ENCODE results near the gene CDKN2C.
"Not testable (repeated sequence)": the region's sequence is repeated elsewhere in the genome, so short reads cannot be mapped to it uniquely, and the experiment has no call there.

CDKN2C gene

DNA sequence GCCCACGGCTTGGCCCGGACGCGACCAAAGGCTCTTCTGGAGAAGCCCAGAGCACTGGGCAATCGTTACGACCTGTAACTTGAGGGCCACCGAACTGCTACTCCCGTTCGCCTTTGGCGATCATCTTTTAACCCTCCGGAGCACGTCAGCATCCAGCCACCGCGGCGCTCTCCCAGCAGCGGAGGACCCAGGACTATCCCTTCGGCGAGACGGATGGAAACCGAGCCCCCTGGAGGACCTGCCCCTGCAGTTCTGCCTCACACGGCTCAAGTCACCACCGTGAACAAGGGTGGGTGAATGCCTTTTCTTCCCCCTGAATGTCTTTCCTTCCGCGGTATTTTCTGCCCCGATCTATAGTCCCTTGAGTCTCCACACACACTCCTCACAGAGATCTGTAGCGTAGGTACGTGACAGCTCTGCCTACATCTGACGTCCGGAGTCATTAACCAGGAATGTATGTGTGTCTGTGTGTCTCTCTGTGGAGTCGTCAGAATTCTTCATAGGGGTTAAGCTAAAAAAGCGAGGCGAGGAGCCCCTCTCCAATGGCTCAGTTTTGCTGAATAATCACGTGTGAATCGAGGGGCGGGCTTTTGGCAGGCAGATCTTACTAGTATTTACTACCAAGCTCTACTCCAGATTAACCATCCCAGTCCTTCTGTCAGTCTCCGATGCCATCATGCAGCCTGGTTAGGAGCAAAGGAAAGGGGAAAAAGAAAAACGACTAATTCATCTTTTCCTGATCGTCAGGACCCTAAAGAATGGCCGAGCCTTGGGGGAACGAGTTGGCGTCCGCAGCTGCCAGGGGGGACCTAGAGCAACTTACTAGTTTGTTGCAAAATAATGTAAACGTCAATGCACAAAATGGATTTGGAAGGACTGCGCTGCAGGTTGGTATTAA, at the start of gene CDKN2C:
Gene CDKN2C (plus strand): TSS at position 635 of the 898 bp plus-strand sequence. CDS start 124 bp downstream, at position 759.
- peak; percentile 97 for DNase-seq

- DNase-seq = no peak
These were observed 49.6 kb upstream of the CDKN2C start for GRCh38 chr1:50920409-50920808.

- DNase-seq = no peak
These were observed 49.0 kb upstream of the CDKN2C start for GRCh38 chr1:50921029-50921428.

DNA sequence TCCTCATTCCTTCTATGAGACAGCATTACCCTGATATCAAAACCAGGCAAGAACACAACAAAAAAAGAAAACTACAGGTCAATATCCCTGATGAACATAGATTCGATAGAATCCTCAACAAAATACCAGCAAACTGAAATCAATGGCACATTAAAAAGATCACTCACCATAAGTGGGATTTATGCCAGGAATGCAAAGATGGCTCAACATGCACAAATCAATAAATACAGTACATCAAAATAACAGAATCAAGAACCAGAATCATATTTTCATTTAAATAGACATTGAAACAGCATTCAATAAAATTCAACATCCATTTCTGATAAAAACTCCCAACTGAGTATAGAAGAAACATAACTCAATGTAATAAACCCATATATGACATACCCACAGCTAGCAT, 46.5 kb upstream of the CDKN2C start:
- DNase-seq = no peak

GRCh38 chr1:50929376-50929958, 40.6 kb upstream of the CDKN2C start:
- peak; percentile 23 for DNase-seq

DNA sequence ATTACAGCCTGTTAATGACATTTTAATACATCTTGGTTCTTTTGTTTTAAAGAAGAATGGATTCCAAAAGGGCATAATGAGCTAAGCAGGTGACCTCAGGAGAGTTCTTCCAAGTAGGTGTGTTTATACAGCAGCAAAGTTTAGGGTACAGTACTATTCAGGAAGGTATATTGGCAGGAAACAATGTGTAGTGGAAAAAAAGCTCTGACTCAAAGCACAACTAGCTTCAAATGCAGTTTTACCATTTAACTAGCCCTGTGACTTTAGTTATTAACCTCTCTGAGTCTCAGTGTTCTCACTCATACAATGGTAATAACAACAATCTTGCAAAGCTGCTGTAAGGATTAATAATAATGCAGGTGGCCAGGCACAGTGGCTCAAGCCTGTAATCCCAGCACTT, 39.9 kb upstream of the CDKN2C start:
- DNase-seq = no peak

GRCh38 chr1:50930965-50931737, 38.9 kb upstream of the CDKN2C start:
- DNase-seq = no peak

GRCh38 chr1:50932043-50932442, 38.0 kb upstream of the CDKN2C start:
- DNase-seq = not testable (repeated sequence)

DNA sequence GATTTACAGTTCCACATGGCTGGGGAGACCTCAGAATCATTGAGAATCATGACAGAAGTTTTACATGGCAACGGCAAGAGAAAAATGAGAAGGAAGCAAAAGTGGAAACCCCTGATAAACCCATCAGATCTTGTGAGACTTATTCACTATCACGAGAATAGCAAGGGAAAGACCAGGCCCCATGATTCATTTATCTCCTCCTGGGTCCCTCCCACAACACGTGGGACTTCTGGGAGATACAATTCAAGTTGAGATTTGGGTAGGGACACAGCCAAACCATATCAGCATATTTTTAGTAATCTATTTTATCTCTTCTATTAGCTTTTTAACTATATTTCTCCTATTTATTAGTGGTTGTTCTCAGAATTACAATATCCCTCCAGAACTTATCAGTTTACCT, 36.3 kb upstream of the CDKN2C start:
- not testable (repeated sequence) for DNase-seq

DNA sequence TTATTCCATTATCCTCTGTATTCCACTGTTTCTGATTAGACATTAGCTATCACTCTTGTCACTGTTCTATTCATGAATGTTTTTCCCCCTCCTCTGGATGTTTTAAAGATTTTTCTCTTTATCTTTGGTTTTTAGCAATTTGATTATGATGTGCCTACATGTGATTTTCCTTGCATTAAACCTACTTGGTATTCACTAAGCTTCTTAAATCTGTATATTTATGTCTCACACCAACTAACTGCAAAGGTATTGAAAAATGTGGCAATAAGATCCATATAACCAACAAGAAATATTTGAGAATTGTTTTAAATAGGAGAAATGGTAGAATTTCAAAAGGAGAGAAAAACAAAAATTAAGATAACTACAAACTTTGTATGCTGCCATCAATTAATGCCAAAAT, 35.2 kb upstream of the CDKN2C start:
- no peak for DNase-seq

DNA sequence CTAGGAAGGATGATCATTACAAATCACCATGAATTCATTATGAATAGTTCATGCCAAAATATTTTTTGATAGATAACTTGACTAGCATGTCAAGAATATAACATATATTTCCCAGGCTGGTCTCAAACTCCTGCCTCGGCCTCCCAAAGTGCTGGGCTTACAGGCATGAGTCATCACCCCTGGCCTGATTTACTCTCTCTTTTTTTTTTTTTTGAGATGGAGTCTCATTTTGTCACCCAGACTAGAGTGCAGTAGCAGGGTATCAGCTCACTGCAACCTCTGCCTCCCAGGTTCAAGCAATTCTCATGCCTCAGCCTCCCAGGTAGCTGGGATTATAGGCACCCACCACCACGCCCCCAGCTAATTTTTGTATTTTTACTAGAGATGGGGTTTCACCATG, 34.8 kb upstream of the CDKN2C start:
- not testable (repeated sequence) for DNase-seq

GRCh38 chr1:50936321-50936720, 33.7 kb upstream of the CDKN2C start:
- no peak for DNase-seq

DNA sequence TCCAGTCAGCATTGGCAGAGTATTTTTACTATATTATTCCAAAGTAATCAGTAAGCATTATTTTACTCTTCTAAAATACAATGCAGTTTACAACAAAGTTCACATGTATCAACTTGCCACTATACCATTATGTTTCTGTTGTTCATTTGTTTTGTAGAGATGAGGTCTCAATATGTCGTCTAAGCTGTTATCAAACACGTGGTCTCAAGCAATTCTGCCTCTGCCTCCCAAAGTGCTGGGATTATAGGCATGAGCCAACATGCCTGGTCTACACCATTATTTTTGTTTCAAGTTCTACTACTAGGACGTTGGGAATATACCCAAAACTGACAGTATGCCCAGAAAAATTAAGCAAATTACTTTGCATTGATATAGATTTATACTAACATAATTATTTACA, 29.8 kb upstream of the CDKN2C start:
- peak; percentile 6 for DNase-seq

- no peak for DNase-seq
These were observed 27.7 kb upstream of the CDKN2C start for GRCh38 chr1:50942334-50942733.

- DNase-seq = no peak
These were observed 20.6 kb upstream of the CDKN2C start for GRCh38 chr1:50949286-50949982.

GRCh38 chr1:50950396-50950795, 19.6 kb upstream of the CDKN2C start:
- DNase-seq = no peak

DNA sequence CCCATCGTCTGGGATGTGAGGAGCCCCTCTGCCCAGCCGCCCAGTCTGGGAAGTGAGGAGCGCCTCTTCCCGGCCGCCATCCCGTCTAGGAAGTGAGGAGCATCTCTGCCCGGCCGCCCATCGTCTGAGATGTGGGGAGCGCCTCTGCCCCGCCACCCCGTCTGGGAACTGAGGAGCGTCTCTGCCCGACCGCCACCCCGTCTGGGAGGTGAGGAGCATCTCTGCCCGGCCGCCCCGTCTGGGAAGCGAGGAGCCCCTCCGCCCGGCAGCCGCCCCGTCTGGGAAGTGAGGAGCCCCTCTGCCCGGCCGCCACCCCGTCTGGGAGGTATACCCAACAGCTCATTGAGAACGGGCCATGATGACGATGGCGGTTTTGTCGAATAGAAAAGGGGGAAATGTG, 17.5 kb upstream of the CDKN2C start:
- not testable (repeated sequence) for DNase-seq

- DNase-seq = no peak
These were observed 14.9 kb upstream of the CDKN2C start for GRCh38 chr1:50955116-50955515.

DNA sequence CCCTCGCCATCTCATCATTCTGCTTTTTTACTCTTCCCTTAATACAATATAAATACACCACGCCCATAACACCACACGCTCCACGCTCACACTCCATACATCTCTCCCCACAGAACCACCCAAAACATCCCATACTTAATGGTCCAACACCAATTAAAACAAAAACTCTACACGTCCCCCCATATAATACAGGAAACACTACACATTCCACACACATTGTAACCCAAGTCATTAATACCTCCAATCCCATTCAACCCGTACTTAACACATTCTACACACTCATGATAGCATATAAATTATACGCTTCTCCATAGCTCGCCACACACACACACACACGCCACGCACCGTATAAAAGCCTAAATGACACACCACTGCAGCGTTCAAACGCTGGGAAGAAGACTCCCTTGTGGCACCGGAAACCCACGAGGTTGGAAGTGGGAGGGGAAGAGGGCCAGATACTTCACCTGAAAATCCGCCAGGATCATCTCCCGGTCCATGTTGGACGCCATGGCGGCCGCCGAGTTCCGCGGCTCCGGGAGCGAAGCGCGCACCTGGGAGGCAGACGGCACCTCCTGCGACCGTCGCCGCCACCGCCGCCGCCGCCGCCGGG, 10.6 kb upstream of the CDKN2C start:
- DNase-seq = peak; percentile 62

DNA sequence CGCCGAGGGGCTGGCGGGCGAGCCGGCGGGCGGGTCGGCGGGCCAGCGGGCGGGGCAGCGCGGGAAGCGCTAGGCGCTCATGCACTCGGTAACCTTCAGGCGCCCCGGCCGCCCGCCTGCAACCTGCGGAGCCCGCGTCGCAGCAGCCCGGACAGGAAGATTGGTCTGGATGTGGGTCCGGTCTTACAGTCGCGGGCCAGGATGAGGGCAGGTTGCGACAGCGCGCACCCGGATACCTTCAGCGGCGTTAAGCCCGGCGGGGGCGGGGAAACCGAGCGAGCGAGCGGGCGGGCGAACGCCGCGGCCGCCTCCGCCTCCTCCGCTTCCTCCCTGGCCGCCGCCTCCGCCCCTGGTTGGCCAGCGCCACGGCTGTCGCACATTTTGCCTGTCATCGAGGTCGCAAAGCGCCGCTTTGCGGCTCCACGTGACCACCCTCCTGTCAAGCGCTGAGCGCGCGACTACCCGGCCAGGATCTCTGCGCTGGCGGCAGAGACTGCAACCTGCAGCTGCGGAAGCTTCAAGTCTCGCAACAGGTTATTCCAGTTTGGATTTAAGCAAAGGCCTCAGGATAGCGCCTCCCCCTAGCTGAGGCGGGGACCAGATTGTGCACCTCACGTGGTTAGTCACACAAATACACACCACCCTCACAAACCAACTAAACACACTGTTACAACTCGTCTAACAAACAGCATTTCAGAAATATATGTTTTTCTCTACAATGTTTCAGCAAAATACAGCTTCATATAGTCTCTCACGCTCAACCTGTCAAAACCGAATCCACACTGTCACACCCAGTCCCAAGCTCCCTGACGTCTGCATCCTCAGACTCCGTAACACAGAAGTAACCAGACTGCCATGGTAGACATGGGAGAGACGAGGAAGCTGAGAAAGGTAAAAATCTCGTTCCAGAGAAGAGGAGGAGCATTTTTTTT, 9.9 kb upstream of the CDKN2C start, which contains the start of gene FAF1:
Gene FAF1 (minus strand): TSS at position 355 of the 932 bp plus-strand sequence. CDS start 456 bp downstream, outside the sequence.
- peak; percentile 98 for DNase-seq

GRCh38 chr1:50964863-50965262, 5.2 kb upstream of the CDKN2C start:
- DNase-seq = no peak

Measured in NCI-H1105 (cell line).